Lung (tissue), 12 donors: ENCODE measurements around the gene TNFRSF14. TPM values are rescaled to one million over a fixed set of nuclear protein-coding genes. Genes with fewer than 3 reads are reported as not detected.

ENCODE experiments used
- ATAC-seq: fragments of 200-7000 bp; cut with Tn5 transposase; one replicate; pipeline ENCODE4 v1.9.1; 2020; ENCODE audit warnings: moderate number of reproducible peaks; ENCODE audit not compliant: insufficient read depth, low FRiP score
- DNase-seq, 3 donors: peaks; one replicate each; pipeline ENCODE4 v3.0.0-alpha.2; 2013 to 2017
- H3K27ac ChIP-seq, 2 donors: one replicate each; pipeline ENCODE4 v1.5.1; 2013; ENCODE audit warnings: mild to moderate bottlenecking in 2 of 2, moderate library complexity in 2 of 2, control low read depth in 1 of 2, inconsistent platforms in 1 of 2, low read depth in 1 of 2, low read length in 1 of 2
- H3K27me3 ChIP-seq, 3 donors: one replicate each; pipeline ENCODE4 v1.5.1; 2013; ENCODE audit warnings: low read length in 2 of 3; ENCODE audit not compliant: control insufficient read depth in 3 of 3, insufficient read depth in 3 of 3
- H3K36me3 ChIP-seq, 4 donors: one replicate each; pipeline ENCODE4 v1.5.1; 2013; ENCODE audit warnings: low read length in 4 of 4, mild to moderate bottlenecking in 1 of 4, moderate library complexity in 1 of 4; ENCODE audit not compliant: control insufficient read depth in 4 of 4, insufficient read depth in 4 of 4
- H3K4me1 ChIP-seq, 5 donors: one replicate each; pipeline ENCODE4 v1.5.1; 2013; ENCODE audit warnings: low read length in 5 of 5, mild to moderate bottlenecking in 2 of 5, moderate library complexity in 1 of 5; ENCODE audit not compliant: control insufficient read depth in 5 of 5, insufficient read depth in 5 of 5
- H3K4me3 ChIP-seq: one replicate; pipeline ENCODE4 v1.5.1; 2013; ENCODE audit warnings: mild to moderate bottlenecking, control low read depth, moderate library complexity
- H3K9ac ChIP-seq, 2 donors: one replicate each; pipeline ENCODE4 v1.5.1; 2013; ENCODE audit warnings: low read length in 2 of 2, control low read depth in 1 of 2; ENCODE audit not compliant: insufficient read depth in 1 of 2
- H3K9me3 ChIP-seq, 4 donors: one replicate each; pipeline ENCODE4 v1.5.1; 2013; ENCODE audit warnings: low read length in 3 of 4, mild to moderate bottlenecking in 1 of 4, moderate library complexity in 1 of 4; ENCODE audit not compliant: control insufficient read depth in 4 of 4, insufficient read depth in 3 of 4
- WGBS, 2 donors: extraction: QIAGEN DNeasy Blood & Tissue Kit; methylation state at CpG; one replicate each; pipeline ENCODE4 v1.1.7; 2013; 5-methylcytosine and 5-hydroxymethylcytosine counted together
- polyA plus RNA-seq, 2 donors: library from polyadenylated mRNA; stranded (reverse); fragments of 200-250 nt; gene quantifications; one replicate each; pipeline ENCODE4 v1.2.1, GENCODE V29; 2013
- total RNA-seq, 2 donors: library from RNA; depleted of rRNA in 1 of 2; stranded (reverse); fragments of >200 nt in 1 of 2; gene quantifications; one replicate each; pipeline ENCODE4 v1.2.1, GENCODE V29; 2014 to 2021
- TF ChIP-seq, protein P1 (sequence below): IDR thresholded peaks from 2 replicates; pipeline ENCODE4 v1.5.1; 2012; ENCODE audit warnings: mild to moderate bottlenecking; ENCODE audit errors: control extremely low read depth, extremely low read depth
- donor health status: control.
- donor health status: control.
- donor health status: Bipolar disorder and iron deficiency.
- donor health status: healthy.
- donor health status: DM: yes; HTN: yes; CAD: no.

The TNFRSF14 gene
- total and polyA plus RNA-seq, 4 donors, result 67.4 to 200 (median 159) TPM

DNA sequence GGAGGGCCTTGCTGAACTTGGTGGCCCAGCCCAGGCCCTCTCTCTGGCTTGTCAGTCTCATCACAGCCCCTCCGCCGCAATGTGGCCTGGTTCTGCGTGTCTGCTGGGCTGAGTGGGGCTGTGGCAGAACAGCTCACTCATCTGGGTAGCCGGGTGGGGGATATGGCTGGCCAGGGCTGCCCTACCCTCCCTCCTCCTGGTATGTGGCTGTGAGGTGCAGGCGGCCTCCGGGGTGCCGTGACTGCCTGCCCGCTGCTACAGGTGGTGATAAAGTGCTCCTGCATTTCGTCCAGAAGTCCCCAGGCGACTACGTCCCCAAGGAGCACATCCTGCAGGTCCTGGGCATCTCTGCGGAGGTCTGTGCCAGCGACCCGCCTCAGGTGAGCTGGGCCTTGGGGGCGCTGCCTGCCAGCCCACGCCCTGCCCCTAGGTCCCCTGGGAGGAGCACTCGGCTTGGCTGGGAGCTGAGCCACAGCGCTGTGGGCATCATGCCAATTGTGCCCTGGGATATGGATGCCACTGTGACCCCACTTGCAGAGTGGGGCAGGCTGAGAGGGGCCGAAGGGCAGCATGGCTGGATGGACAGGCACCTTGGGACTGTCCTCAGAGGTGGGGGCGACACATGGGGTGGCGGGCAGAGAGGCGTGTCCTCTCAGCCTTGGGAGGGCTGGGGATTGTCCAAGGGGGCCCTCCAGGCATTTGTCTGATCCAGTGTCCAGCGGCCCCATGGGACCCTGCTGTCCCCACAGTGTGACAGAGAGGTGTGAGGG, 32.7 kb downstream of the TNFRSF14 start:
- H3K4me1 ChIP-seq, result peaks cover 3 to 31% (median 21%) of the 10 kb centered on the region in 5 donors
- peaks cover 0 to 21% (median 4%) of the 10 kb centered on the region in 4 donors for H3K36me3 ChIP-seq
- H3K9ac ChIP-seq, result no peak overlapping the region
- no peaks in the 10 kb centered on the region for H3K27me3 ChIP-seq
- 92 to 94% methylated on average over 21 to 23 of the region's 23 CpGs for WGBS, 2 donors
- TF ChIP-seq, protein P1, sequence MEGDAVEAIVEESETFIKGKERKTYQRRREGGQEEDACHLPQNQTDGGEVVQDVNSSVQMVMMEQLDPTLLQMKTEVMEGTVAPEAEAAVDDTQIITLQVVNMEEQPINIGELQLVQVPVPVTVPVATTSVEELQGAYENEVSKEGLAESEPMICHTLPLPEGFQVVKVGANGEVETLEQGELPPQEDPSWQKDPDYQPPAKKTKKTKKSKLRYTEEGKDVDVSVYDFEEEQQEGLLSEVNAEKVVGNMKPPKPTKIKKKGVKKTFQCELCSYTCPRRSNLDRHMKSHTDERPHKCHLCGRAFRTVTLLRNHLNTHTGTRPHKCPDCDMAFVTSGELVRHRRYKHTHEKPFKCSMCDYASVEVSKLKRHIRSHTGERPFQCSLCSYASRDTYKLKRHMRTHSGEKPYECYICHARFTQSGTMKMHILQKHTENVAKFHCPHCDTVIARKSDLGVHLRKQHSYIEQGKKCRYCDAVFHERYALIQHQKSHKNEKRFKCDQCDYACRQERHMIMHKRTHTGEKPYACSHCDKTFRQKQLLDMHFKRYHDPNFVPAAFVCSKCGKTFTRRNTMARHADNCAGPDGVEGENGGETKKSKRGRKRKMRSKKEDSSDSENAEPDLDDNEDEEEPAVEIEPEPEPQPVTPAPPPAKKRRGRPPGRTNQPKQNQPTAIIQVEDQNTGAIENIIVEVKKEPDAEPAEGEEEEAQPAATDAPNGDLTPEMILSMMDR, result no peak
- ATAC-seq, result no peak
- no peaks in the 10 kb centered on the region for H3K9me3 ChIP-seq
- no peak overlapping the region for H3K4me3 ChIP-seq
- H3K27ac ChIP-seq, result no peak overlapping the region
- DNase-seq, result no peak

DNA sequence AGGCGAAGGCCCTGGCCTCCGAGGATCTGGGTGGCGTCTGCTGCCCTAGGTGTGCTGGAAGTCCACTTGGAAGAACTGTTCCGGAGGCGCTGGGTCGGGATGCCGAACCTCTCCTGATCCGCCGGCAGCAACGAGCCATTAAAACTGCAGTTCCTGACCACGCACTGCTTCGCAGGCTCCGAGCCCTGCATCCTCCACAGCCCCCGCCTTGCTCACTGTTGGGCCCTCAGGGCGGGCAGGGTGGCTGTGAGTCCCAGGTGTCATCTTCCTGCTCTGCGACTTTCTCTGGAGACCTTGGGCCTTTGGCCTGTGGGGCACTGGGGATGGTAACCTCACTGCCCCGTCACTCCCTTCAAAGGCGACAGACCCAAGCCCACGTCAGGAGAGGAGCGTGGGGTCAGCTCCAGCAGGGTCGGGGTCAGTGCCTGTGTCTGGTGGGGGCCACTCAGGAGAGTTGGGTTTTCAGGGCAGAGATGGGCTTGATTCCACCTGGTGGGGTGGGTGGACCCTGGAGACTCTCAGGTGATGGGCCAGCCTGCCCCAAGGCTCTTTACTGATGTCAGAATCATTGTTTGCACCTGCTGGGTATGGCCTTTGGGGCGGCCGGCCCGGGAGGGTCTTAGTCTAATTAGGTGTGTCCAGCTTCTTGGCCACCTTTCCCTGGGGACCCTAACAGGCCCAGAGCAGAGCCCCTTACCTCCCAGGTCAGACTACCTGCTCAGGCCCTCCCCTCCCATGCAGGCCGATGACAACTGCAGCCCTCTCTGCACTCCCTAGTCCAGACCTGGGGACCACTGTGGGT, 33.5 kb downstream of the TNFRSF14 start:
- Histone ChIP-seq H3K4me3 (no peak overlapping the region), H3K27me3 (no peaks in the 10 kb centered on the region), H3K9me3 (no peaks in the 10 kb centered on the region), H3K9ac (no peak overlapping the region), H3K27ac (no peak overlapping the region), H3K36me3 (peaks cover 0 to 21% (median 4%) of the 10 kb centered on the region in 4 donors), H3K4me1 (peaks cover 3 to 29% (median 18%) of the 10 kb centered on the region in 5 donors)
- 96 to 97% methylated on average over 25 of the region's 25 CpGs for WGBS, 2 donors
- TF ChIP-seq, protein P1, result no peak
- DNase-seq (no peak), ATAC-seq (no peak)

DNA sequence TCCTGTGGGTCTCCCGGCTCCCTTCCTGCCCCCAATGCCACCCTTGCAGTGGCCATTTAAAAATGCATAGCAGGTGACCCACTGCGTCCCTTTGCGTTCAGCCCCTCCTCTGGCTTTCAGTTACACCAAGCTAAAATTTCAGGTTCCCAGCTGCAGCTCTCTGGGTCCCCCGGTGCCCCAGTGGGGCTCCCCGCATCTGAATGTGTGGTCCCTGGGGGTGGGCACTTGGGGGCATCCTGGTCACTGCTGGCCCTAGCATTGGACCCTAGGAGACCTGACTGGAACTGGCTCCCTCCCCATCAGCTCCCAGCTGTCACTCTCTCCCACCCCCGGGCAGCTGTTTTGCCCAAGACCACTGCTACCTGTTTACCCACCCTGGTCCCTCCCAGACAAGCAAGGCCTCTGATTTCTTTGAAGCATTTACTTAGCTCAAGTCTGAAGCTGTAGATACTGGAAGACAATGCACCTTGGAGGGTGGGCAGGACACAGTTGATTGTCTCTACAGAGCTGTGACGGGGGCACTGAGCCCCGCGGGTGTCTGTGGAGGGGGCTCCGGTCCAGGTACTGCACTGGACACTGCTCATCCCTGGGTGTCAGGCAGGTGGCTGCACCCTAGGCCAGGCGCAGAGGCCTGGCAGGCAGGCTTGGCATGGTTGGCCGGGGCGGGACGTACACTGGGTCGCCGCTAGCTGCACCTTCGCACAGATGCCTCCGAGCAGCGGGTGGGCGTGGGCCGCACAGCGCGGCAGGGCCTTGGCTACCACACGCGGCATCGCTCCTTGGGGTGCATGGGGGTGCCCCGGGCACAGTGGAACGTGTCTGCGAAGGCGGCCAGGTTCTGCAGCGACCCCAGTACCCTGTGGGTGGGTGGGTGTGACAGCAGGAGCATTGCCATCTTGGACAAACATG, 34.3 kb downstream of the TNFRSF14 start:
- H3K4me3 ChIP-seq, result no peak overlapping the region
- no peaks in the 10 kb centered on the region for H3K27me3 ChIP-seq
- no peak overlapping the region for H3K9ac ChIP-seq
- H3K36me3 ChIP-seq, result peaks cover 0 to 21% (median 4%) of the 10 kb centered on the region in 4 donors
- H3K27ac ChIP-seq, result no peak overlapping the region
- no peak for DNase-seq
- no peak for ATAC-seq
- 95 to 97% methylated on average over 31 of the region's 31 CpGs for WGBS, 2 donors
- peaks cover 0 to 20% (median 12%) of the 10 kb centered on the region in 5 donors for H3K4me1 ChIP-seq
- TF ChIP-seq, protein P1, result no peak
- H3K9me3 ChIP-seq, result no peaks in the 10 kb centered on the region
